ENCODE results near the gene IQCE.
"Not testable (repeated sequence)": the region's sequence is repeated elsewhere in the genome, so short reads cannot be mapped to it uniquely, and the experiment has no call there.

IQCE gene

GRCh38 chr7:2533566-2533965 is 25.2 kb upstream of the IQCE start:
- not testable (repeated sequence) for DNase-seq (ENCODE audit: low spot score)

GRCh38 chr7:2534214-2534613 is 24.6 kb upstream of the IQCE start:
- not testable (repeated sequence) for DNase-seq (ENCODE audit: low spot score)

- DNase-seq (ENCODE audit: low spot score): not testable (repeated sequence)
Measured at GRCh38 chr7:2535872-2536627, 22.7 kb upstream of the IQCE start.

GRCh38 chr7:2537981-2538851 is 20.6 kb upstream of the IQCE start:
- no peak for DNase-seq (ENCODE audit: low spot score)

GRCh38 chr7:2539031-2539911 is 19.5 kb upstream of the IQCE start:
- no peak for DNase-seq (ENCODE audit: low spot score)

- no peak for DNase-seq (ENCODE audit: low spot score)
Measured at GRCh38 chr7:2540133-2540532, 18.6 kb upstream of the IQCE start.

- DNase-seq (ENCODE audit: low spot score): no peak
Measured at GRCh38 chr7:2540641-2541051, 18.1 kb upstream of the IQCE start.

- DNase-seq (ENCODE audit: low spot score): no peak
Measured at GRCh38 chr7:2541291-2542010, 17.3 kb upstream of the IQCE start.

- no peak for DNase-seq (ENCODE audit: low spot score)
Measured at GRCh38 chr7:2542011-2542915, 16.5 kb upstream of the IQCE start.

GRCh38 chr7:2542916-2543871 is 15.6 kb upstream of the IQCE start:
- DNase-seq (ENCODE audit: low spot score): no peak

GRCh38 chr7:2544541-2545188 is 14.1 kb upstream of the IQCE start:
- DNase-seq (ENCODE audit: low spot score): no peak

- DNase-seq (ENCODE audit: low spot score): no peak
Measured at GRCh38 chr7:2545746-2546425, 12.9 kb upstream of the IQCE start.

GRCh38 chr7:2546776-2547586 is 11.8 kb upstream of the IQCE start:
- DNase-seq (ENCODE audit: low spot score): no peak

- no peak for DNase-seq (ENCODE audit: low spot score)
Measured at GRCh38 chr7:2551418-2551817, 7.4 kb upstream of the IQCE start.

- DNase-seq (ENCODE audit: low spot score): no peak
Measured at GRCh38 chr7:2553108-2553507, 5.7 kb upstream of the IQCE start.

GRCh38 chr7:2553831-2554581 is 4.8 kb upstream of the IQCE start:
- no peak for DNase-seq (ENCODE audit: low spot score)

Measured in COLO829 (cell line).